ENCODE measurements around the gene RCN1.

The RCN1 gene

GRCh38 chr11:32068134-32068870 lies 22.6 kb upstream of the RCN1 start:
- no peak for DNase-seq (ENCODE audit: extremely low read depth, low read depth)
- TF ChIP-seq, protein P1, sequence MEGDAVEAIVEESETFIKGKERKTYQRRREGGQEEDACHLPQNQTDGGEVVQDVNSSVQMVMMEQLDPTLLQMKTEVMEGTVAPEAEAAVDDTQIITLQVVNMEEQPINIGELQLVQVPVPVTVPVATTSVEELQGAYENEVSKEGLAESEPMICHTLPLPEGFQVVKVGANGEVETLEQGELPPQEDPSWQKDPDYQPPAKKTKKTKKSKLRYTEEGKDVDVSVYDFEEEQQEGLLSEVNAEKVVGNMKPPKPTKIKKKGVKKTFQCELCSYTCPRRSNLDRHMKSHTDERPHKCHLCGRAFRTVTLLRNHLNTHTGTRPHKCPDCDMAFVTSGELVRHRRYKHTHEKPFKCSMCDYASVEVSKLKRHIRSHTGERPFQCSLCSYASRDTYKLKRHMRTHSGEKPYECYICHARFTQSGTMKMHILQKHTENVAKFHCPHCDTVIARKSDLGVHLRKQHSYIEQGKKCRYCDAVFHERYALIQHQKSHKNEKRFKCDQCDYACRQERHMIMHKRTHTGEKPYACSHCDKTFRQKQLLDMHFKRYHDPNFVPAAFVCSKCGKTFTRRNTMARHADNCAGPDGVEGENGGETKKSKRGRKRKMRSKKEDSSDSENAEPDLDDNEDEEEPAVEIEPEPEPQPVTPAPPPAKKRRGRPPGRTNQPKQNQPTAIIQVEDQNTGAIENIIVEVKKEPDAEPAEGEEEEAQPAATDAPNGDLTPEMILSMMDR (IDR thresholded peaks at IDR 0.05; ENCODE audit: low read depth, low read length, missing control alignments): no peak
- no peak overlapping the region for H3K4me3 ChIP-seq (replicated peaks; ENCODE audit: low read depth, low read length)

DNA sequence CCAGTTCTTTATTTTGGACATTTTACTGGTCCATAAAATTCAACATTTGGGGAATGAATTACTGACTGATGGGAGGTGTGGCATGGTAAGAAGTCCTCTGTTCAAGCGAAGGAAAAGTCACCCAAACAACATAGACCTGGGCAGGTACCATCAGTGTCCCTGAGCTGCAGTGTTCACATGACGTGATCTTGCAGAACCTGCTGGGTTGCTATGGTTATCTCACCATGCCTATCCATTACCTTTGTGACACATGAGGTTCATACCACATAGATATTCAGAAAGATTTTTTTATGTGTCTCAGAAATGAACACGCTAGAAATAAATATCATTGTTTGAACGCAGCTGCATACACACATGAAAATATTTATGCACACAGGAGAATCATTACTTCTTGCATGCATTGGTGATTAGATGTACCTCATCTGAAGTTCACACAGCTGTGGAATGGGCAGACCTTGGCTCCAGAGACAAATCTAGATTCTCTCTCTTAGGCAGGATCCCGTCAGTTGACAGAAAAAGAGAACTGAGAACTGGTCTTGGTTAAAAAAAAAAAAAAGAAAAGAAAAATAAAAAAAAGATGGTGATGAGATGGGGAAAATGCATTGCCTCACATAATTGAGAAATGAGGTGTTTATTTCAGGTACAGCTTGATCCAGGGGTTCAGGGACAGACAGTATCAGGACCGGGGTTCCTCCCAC lies 21.4 kb upstream of the RCN1 start:
- no peak for DNase-seq (ENCODE audit: extremely low read depth, low read depth)
- no peak overlapping the region for H3K4me3 ChIP-seq (replicated peaks; ENCODE audit: low read depth, low read length)
- TF ChIP-seq, protein P1 (IDR thresholded peaks at IDR 0.05; ENCODE audit: low read depth, low read length, missing control alignments): no peak

DNA sequence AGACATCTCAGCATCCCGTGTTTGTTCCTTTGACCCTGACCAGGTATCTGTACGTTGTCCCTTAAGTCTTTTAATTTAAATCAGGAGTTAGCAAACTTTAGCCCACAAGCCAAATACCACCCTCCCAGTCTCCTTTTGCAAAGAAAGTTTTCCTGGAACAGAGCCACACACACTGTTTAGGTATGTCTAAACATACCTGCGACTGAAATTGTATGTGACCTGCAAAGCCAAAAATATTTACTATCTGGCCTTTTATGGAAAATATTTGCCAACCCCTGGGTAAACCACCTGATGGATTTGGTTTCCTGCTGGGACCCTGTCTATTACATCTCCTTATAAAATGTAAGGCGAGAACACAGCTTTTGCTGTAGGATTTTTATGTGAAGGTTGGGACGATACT lies 20.2 kb upstream of the RCN1 start:
- no peak for DNase-seq (ENCODE audit: extremely low read depth, low read depth)
- TF ChIP-seq, protein P1 (IDR thresholded peaks at IDR 0.05; ENCODE audit: low read depth, low read length, missing control alignments): no peak
- no peak overlapping the region for H3K4me3 ChIP-seq (replicated peaks; ENCODE audit: low read depth, low read length)

DNA sequence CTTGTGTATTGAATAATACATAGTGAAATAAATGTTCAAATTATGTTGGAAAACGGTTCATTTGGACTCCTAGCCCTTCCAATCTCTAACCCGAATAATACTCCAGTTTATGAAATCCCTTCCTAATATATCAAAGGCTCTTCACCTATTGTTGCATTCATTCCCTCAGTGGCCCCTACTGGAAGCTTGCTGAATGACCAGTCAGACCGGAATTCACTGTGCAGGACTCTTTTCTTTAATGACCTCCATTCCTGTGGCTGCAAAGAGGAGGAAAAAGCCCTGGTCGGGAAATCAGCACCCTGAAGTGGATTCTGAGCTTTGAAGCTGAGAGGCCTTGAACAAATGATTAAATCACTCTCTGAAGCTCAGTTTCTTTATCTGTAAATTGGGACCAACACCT lies 19.1 kb upstream of the RCN1 start:
- TF ChIP-seq, protein P1 (IDR thresholded peaks at IDR 0.05; ENCODE audit: low read depth, low read length, missing control alignments): peak; percentile 46
- H3K4me3 ChIP-seq (replicated peaks; ENCODE audit: low read depth, low read length): no peak overlapping the region
- no peak for DNase-seq (ENCODE audit: extremely low read depth, low read depth)

DNA sequence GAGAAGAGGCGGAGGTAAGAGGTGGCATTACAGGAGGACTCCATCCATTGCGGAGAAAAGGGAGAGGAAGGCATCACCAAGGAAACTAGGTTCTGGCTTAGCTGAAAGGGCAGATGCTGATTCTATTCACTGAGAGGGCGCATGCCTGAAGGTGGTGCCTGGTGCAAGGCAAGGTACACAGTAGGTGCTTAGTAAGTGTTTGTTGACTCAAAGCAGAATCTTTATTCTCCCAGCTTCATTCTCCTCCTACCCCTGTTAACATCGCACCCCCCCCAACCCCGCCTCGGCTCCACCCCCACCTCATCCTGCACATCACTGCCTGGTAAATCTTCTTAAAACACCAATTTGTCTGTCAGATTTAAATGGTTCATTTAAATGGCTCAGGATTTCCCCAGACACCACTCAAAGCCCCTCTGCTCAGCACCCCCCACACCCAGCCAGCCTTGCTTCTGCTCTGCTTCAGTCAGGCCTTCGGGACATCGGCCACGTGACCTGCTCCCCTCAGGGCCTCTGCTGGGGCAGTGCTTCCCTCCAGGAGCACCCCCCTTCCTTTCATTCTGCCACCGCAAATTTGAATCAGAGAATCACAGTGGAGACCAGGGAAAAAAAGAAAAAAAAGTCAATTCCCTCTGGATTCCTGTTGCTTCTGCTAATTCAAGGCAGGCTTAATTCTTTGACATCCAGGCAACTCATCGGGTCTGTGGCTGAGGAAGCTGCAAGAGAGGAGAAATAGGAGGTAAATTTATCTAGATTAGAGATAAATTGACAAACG lies 17.8 kb upstream of the RCN1 start:
- H3K4me3 ChIP-seq (replicated peaks; ENCODE audit: low read depth, low read length): no peak overlapping the region
- TF ChIP-seq, protein P1 (IDR thresholded peaks at IDR 0.05; ENCODE audit: low read depth, low read length, missing control alignments): no peak
- no peak for DNase-seq (ENCODE audit: extremely low read depth, low read depth)

DNA sequence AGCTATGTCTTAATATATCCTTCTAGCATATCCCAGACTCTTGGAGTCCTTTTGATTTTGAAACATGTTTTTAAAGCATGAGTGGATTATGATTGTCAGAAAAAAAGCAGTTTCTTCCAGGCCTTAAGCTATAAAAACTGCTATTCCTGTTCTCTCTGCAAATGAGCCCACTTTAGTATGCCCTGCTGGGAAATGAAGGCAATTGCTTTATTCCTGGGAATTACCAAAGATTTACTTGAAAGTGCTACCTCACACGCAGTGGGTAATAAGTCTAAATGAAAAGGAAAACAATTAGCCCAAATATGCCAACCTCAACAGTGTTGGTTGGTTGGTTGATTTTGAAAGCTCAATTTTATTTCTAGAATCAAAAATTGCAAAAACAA lies 17.2 kb upstream of the RCN1 start:
- no peak for DNase-seq (ENCODE audit: extremely low read depth, low read depth)
- no peak overlapping the region for H3K4me3 ChIP-seq (replicated peaks; ENCODE audit: low read depth, low read length)
- TF ChIP-seq, protein P1 (IDR thresholded peaks at IDR 0.05; ENCODE audit: low read depth, low read length, missing control alignments): no peak

Data from HFF-Myc (cell line).